ENCODE results near the gene CALN1.
A peak's percentile ranks its signal among the peaks of the same experiment; 100 is the strongest.

CALN1 gene

GRCh38 chr7:72445075-72445474 is 32.9 kb upstream of the CALN1 start:
- Histone ChIP-seq H3K27ac (ENCODE audit: insufficient read depth in 1 of 2, low read depth in 1 of 2, low read length in 2 of 2, poor library complexity in 1 of 2, severe bottlenecking in 2 of 2) (no peak overlapping the region), H3K36me3 (ENCODE audit: control insufficient read depth in 4 of 4, insufficient read depth in 4 of 4, low read length in 3 of 4) (no peaks in the 10 kb centered on the region), H3K4me3 (ENCODE audit: control insufficient read depth in 1 of 7, extremely low read depth in 1 of 7, insufficient read depth in 4 of 7, low read depth in 2 of 7, low read length in 6 of 7) (no peak overlapping the region), H3K9me3 (ENCODE audit: control extremely low read depth in 1 of 5, control insufficient read depth in 4 of 5, insufficient read depth in 2 of 5, low read depth in 1 of 5, low read length in 4 of 5) (no peaks in the 10 kb centered on the region), H3K27me3 (replicated peaks in 2 of 5; ENCODE audit: control insufficient read depth in 4 of 5, insufficient read depth in 5 of 5, low read length in 4 of 5) (peaks cover 0 to 25% (median 9%) of the 10 kb centered on the region in 5 experiments), H3K4me1 (ENCODE audit: control extremely low read depth in 1 of 4, control insufficient read depth in 4 of 4, insufficient read depth in 4 of 4, low read length in 3 of 4) (peaks cover 0 to 10% (median 0%) of the 10 kb centered on the region in 4 experiments)
- DNase-seq: no peak
- POLR2A ChIA-PET: no interaction called here
- WGBS (ENCODE audit: insufficient coverage): 91% methylated on average over 6 of the region's 6 CpGs
- CTCF ChIA-PET: interaction anchor here (1.1 to 1.6 kb wide), 3 partner anchors 9 to 693 kb away, joined by 3 to 6 read pairs (median 3); no protein-coding TSS in a partner anchor

- ChIA-PET CTCF (interaction anchor here (1.1 to 1.6 kb wide), 3 partner anchors 9 to 692 kb away, joined by 3 to 6 read pairs (median 3); no protein-coding TSS in a partner anchor), POLR2A (no interaction called here)
- peak; percentile 50 to 78 (median 73) for DNase-seq
- H3K36me3 ChIP-seq (ENCODE audit: control insufficient read depth in 4 of 4, insufficient read depth in 4 of 4, low read length in 3 of 4): no peaks in the 10 kb centered on the region
- H3K4me1 ChIP-seq (ENCODE audit: control extremely low read depth in 1 of 4, control insufficient read depth in 4 of 4, insufficient read depth in 4 of 4, low read length in 3 of 4): peaks cover 0 to 10% (median 0%) of the 10 kb centered on the region in 4 experiments
- no peaks in the 10 kb centered on the region for H3K9me3 ChIP-seq (ENCODE audit: control extremely low read depth in 1 of 5, control insufficient read depth in 4 of 5, insufficient read depth in 2 of 5, low read depth in 1 of 5, low read length in 4 of 5)
- peaks cover 0 to 25% (median 9%) of the 10 kb centered on the region in 5 experiments for H3K27me3 ChIP-seq (replicated peaks in 2 of 5; ENCODE audit: control insufficient read depth in 4 of 5, insufficient read depth in 5 of 5, low read length in 4 of 5)
- H3K27ac ChIP-seq (ENCODE audit: insufficient read depth in 1 of 2, low read depth in 1 of 2, low read length in 2 of 2, poor library complexity in 1 of 2, severe bottlenecking in 2 of 2): no peak overlapping the region
- 0% methylated on average over 2 of the region's 8 CpGs for WGBS (ENCODE audit: insufficient coverage)
- no peak overlapping the region for H3K4me3 ChIP-seq (ENCODE audit: control insufficient read depth in 1 of 7, extremely low read depth in 1 of 7, insufficient read depth in 4 of 7, low read depth in 2 of 7, low read length in 6 of 7)
These were observed 32.1 kb upstream of the CALN1 start for GRCh38 chr7:72444026-72444776.

- Histone ChIP-seq H3K9me3 (ENCODE audit: control extremely low read depth in 1 of 5, control insufficient read depth in 4 of 5, insufficient read depth in 2 of 5, low read depth in 1 of 5, low read length in 4 of 5) (no peaks in the 10 kb centered on the region), H3K4me1 (ENCODE audit: control extremely low read depth in 1 of 4, control insufficient read depth in 4 of 4, insufficient read depth in 4 of 4, low read length in 3 of 4) (peaks cover 0 to 8% (median 0%) of the 10 kb centered on the region in 4 experiments), H3K4me3 (ENCODE audit: control insufficient read depth in 1 of 7, extremely low read depth in 1 of 7, insufficient read depth in 4 of 7, low read depth in 2 of 7, low read length in 6 of 7) (no peak overlapping the region), H3K36me3 (ENCODE audit: control insufficient read depth in 4 of 4, insufficient read depth in 4 of 4, low read length in 3 of 4) (no peaks in the 10 kb centered on the region), H3K27me3 (replicated peaks in 2 of 5; ENCODE audit: control insufficient read depth in 4 of 5, insufficient read depth in 5 of 5, low read length in 4 of 5) (peaks cover 0 to 12% (median 5%) of the 10 kb centered on the region in 5 experiments), H3K27ac (ENCODE audit: insufficient read depth in 1 of 2, low read depth in 1 of 2, low read length in 2 of 2, poor library complexity in 1 of 2, severe bottlenecking in 2 of 2) (no peak overlapping the region)
- CTCF ChIA-PET: no interaction called here
- POLR2A ChIA-PET: interaction anchor here (0.6 kb wide), 1 partner anchor 313 kb away, joined by 3 read pairs; no protein-coding TSS in a partner anchor
- 95% methylated on average over 6 of the region's 8 CpGs for WGBS (ENCODE audit: insufficient coverage)
- no peak for DNase-seq
These were observed 29.7 kb upstream of the CALN1 start for GRCh38 chr7:72441791-72442190.

- Histone ChIP-seq H3K9me3 (ENCODE audit: control extremely low read depth in 1 of 5, control insufficient read depth in 4 of 5, insufficient read depth in 2 of 5, low read depth in 1 of 5, low read length in 4 of 5) (no peaks in the 10 kb centered on the region), H3K27ac (ENCODE audit: insufficient read depth in 1 of 2, low read depth in 1 of 2, low read length in 2 of 2, poor library complexity in 1 of 2, severe bottlenecking in 2 of 2) (no peak overlapping the region), H3K4me3 (ENCODE audit: control insufficient read depth in 1 of 7, extremely low read depth in 1 of 7, insufficient read depth in 4 of 7, low read depth in 2 of 7, low read length in 6 of 7) (no peak overlapping the region), H3K27me3 (replicated peaks in 2 of 5; ENCODE audit: control insufficient read depth in 4 of 5, insufficient read depth in 5 of 5, low read length in 4 of 5) (no peaks in the 10 kb centered on the region), H3K4me1 (ENCODE audit: control extremely low read depth in 1 of 4, control insufficient read depth in 4 of 4, insufficient read depth in 4 of 4, low read length in 3 of 4) (peaks cover 0 to 4% (median 1%) of the 10 kb centered on the region in 4 experiments), H3K36me3 (ENCODE audit: control insufficient read depth in 4 of 4, insufficient read depth in 4 of 4, low read length in 3 of 4) (no peaks in the 10 kb centered on the region)
- DNase-seq: no peak
- CTCF ChIA-PET: no interaction called here
- WGBS (ENCODE audit: insufficient coverage): 98% methylated on average over 5 of the region's 7 CpGs
- POLR2A ChIA-PET: no interaction called here
These were observed 26.4 kb upstream of the CALN1 start for GRCh38 chr7:72438491-72438890.

GRCh38 chr7:72437610-72438009 is 25.5 kb upstream of the CALN1 start:
- no peaks in the 10 kb centered on the region for H3K36me3 ChIP-seq (ENCODE audit: control insufficient read depth in 4 of 4, insufficient read depth in 4 of 4, low read length in 3 of 4)
- no peaks in the 10 kb centered on the region for H3K27me3 ChIP-seq (replicated peaks in 2 of 5; ENCODE audit: control insufficient read depth in 4 of 5, insufficient read depth in 5 of 5, low read length in 4 of 5)
- H3K4me1 ChIP-seq (ENCODE audit: control extremely low read depth in 1 of 4, control insufficient read depth in 4 of 4, insufficient read depth in 4 of 4, low read length in 3 of 4): peaks cover 0 to 4% (median 1%) of the 10 kb centered on the region in 4 experiments
- H3K4me3 ChIP-seq (ENCODE audit: control insufficient read depth in 1 of 7, extremely low read depth in 1 of 7, insufficient read depth in 4 of 7, low read depth in 2 of 7, low read length in 6 of 7): no peak overlapping the region
- ChIA-PET POLR2A (no interaction called here), CTCF (no interaction called here)
- no peaks in the 10 kb centered on the region for H3K9me3 ChIP-seq (ENCODE audit: control extremely low read depth in 1 of 5, control insufficient read depth in 4 of 5, insufficient read depth in 2 of 5, low read depth in 1 of 5, low read length in 4 of 5)
- no peak overlapping the region for H3K27ac ChIP-seq (ENCODE audit: insufficient read depth in 1 of 2, low read depth in 1 of 2, low read length in 2 of 2, poor library complexity in 1 of 2, severe bottlenecking in 2 of 2)
- DNase-seq: no peak

- Histone ChIP-seq H3K9me3 (ENCODE audit: control extremely low read depth in 1 of 5, control insufficient read depth in 4 of 5, insufficient read depth in 2 of 5, low read depth in 1 of 5, low read length in 4 of 5) (no peaks in the 10 kb centered on the region), H3K36me3 (ENCODE audit: control insufficient read depth in 4 of 4, insufficient read depth in 4 of 4, low read length in 3 of 4) (no peaks in the 10 kb centered on the region), H3K27ac (ENCODE audit: insufficient read depth in 1 of 2, low read depth in 1 of 2, low read length in 2 of 2, poor library complexity in 1 of 2, severe bottlenecking in 2 of 2) (no peak overlapping the region), H3K4me1 (ENCODE audit: control extremely low read depth in 1 of 4, control insufficient read depth in 4 of 4, insufficient read depth in 4 of 4, low read length in 3 of 4) (peaks cover 0 to 4% (median 1%) of the 10 kb centered on the region in 4 experiments), H3K4me3 (ENCODE audit: control insufficient read depth in 1 of 7, extremely low read depth in 1 of 7, insufficient read depth in 4 of 7, low read depth in 2 of 7, low read length in 6 of 7) (no peak overlapping the region), H3K27me3 (replicated peaks in 2 of 5; ENCODE audit: control insufficient read depth in 4 of 5, insufficient read depth in 5 of 5, low read length in 4 of 5) (no peaks in the 10 kb centered on the region)
- CTCF ChIA-PET: no interaction called here
- no peak for DNase-seq
- 100% methylated on average over 2 of the region's 2 CpGs for WGBS (ENCODE audit: insufficient coverage)
- POLR2A ChIA-PET: interaction anchor here (0.6 to 1.2 kb wide), 2 partner anchors 38 to 43 kb away, joined by 3 read pairs; no protein-coding TSS in a partner anchor
These were observed 25.0 kb upstream of the CALN1 start for GRCh38 chr7:72437061-72437585.

GRCh38 chr7:72435925-72436480 is 23.9 kb upstream of the CALN1 start:
- no peak overlapping the region for H3K27ac ChIP-seq (ENCODE audit: insufficient read depth in 1 of 2, low read depth in 1 of 2, low read length in 2 of 2, poor library complexity in 1 of 2, severe bottlenecking in 2 of 2)
- WGBS (ENCODE audit: insufficient coverage): 96% methylated on average over 3 of the region's 5 CpGs
- H3K4me1 ChIP-seq (ENCODE audit: control extremely low read depth in 1 of 4, control insufficient read depth in 4 of 4, insufficient read depth in 4 of 4, low read length in 3 of 4): peaks cover 0 to 4% (median 1%) of the 10 kb centered on the region in 4 experiments
- H3K4me3 ChIP-seq (ENCODE audit: control insufficient read depth in 1 of 7, extremely low read depth in 1 of 7, insufficient read depth in 4 of 7, low read depth in 2 of 7, low read length in 6 of 7): no peak overlapping the region
- POLR2A ChIA-PET: interaction anchor here (1.2 kb wide), 1 partner anchor 37 kb away, joined by 3 read pairs; no protein-coding TSS in a partner anchor
- no peak for DNase-seq
- H3K27me3 ChIP-seq (replicated peaks in 2 of 5; ENCODE audit: control insufficient read depth in 4 of 5, insufficient read depth in 5 of 5, low read length in 4 of 5): no peaks in the 10 kb centered on the region
- H3K36me3 ChIP-seq (ENCODE audit: control insufficient read depth in 4 of 4, insufficient read depth in 4 of 4, low read length in 3 of 4): no peaks in the 10 kb centered on the region
- H3K9me3 ChIP-seq (ENCODE audit: control extremely low read depth in 1 of 5, control insufficient read depth in 4 of 5, insufficient read depth in 2 of 5, low read depth in 1 of 5, low read length in 4 of 5): no peaks in the 10 kb centered on the region
- CTCF ChIA-PET: interaction anchor here (0.5 kb wide), 1 partner anchor 96 kb away, joined by 3 read pairs; no protein-coding TSS in a partner anchor
